ENCODE measurements around the gene TTC27. TPM values are rescaled to one million over a fixed set of nuclear protein-coding genes. Genes with fewer than 3 reads are reported as not detected.
"Not testable (repeated sequence)": the region's sequence is repeated elsewhere in the genome, so short reads cannot be mapped to it uniquely, and the experiment has no call there.

Gene TTC27
- total RNA-seq, 1 donor, result 30.0 TPM

DNA sequence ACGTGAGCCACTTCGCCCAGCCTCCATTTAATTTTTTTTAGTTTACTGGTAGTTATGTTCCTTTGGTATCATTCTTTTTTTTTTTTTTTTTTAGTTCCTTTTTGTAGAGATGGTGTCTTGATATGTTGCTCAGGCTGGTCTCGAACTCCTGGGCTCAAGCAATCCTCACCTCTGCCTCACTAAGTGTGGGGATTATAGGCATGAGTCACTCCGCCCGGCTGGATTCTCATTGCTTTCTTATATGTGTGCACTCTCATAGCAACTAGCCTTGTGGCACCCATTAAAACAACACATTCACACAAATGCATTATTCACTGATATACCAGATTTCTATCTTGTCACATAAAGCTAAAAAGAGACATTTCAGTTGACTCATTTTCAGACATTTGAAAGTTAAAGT lies 4.2 kb downstream of the TTC27 start:
- H3K4me3 ChIP-seq (ENCODE audit: low read depth, low read length), result no peak overlapping the region
- DNase-seq (ENCODE audit: low read depth), result peak; percentile 21
- TF ChIP-seq, protein P1, sequence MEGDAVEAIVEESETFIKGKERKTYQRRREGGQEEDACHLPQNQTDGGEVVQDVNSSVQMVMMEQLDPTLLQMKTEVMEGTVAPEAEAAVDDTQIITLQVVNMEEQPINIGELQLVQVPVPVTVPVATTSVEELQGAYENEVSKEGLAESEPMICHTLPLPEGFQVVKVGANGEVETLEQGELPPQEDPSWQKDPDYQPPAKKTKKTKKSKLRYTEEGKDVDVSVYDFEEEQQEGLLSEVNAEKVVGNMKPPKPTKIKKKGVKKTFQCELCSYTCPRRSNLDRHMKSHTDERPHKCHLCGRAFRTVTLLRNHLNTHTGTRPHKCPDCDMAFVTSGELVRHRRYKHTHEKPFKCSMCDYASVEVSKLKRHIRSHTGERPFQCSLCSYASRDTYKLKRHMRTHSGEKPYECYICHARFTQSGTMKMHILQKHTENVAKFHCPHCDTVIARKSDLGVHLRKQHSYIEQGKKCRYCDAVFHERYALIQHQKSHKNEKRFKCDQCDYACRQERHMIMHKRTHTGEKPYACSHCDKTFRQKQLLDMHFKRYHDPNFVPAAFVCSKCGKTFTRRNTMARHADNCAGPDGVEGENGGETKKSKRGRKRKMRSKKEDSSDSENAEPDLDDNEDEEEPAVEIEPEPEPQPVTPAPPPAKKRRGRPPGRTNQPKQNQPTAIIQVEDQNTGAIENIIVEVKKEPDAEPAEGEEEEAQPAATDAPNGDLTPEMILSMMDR (IDR thresholded peaks at IDR 0.05; ENCODE audit: insufficient read depth, low read length), result no peak

DNA sequence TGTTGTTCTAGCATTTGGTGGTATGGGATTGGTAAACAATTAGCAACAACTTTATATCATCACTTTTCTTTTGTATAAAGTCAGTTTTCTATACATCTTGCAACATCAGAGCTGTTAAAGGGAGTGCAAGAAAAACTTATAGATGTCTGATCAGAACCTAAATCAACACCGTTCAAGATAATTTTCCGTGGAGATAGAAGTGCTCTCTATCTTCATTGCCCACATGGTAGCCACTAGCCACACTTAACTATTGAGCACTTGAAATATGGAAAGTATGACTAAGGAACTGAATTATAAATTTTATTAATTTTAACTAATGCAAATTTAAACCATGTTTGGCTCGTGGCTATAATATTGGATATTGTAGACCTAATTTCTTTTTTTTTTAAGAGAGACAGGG lies 5.2 kb downstream of the TTC27 start:
- no peak for DNase-seq (ENCODE audit: low read depth)
- no peak overlapping the region for H3K4me3 ChIP-seq (ENCODE audit: low read depth, low read length)
- TF ChIP-seq, protein P1 (IDR thresholded peaks at IDR 0.05; ENCODE audit: insufficient read depth, low read length), result no peak

- H3K4me3 ChIP-seq (ENCODE audit: low read depth, low read length); DNase-seq (ENCODE audit: low read depth): not testable (repeated sequence)
These were observed 10.7 kb downstream of the TTC27 start for GRCh38 chr2:32638548-32638947.

DNA sequence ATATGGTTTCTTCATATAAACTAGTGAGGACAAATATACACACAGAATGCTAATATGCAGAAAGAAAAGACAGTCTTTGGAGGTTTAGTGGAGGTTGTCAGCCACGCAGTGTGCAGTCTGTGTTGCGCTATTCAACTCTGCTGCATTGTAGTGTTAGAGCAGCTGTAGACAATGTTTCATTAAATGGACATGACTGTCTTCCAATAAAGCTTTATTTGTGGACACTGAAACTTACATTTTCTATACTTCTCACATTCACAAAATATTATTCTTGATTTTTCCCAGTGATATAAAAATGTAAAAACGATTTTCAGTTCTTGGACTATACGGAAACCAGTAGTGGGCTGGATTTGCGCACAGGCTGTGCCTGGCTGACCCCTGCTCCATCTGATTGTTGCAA lies 13.3 kb downstream of the TTC27 start:
- no peak overlapping the region for H3K4me3 ChIP-seq (ENCODE audit: low read depth, low read length)
- no peak for DNase-seq (ENCODE audit: low read depth)
- TF ChIP-seq, protein P1 (IDR thresholded peaks at IDR 0.05; ENCODE audit: insufficient read depth, low read length), result no peak

DNA sequence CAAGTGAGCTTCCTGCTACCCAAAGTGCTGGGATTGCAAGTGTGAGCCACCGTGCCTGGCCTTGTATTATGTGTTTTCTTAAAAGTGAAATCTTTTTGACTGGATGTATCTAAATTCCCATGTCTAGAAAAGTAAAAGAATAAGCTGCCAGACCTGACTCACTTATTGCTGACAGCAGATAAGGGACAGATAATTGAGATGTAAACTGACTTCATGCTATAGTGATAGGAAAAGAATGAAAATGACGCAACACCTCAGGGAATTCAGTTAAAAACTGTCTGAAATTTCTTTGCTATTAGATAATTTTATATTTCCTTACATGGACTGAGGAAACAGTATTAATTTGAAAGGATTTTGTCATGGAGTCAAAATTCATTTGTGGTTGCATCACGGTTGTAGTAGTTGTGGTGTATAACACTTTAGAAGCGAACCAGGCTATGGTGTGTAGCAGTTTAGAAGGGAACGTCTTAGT lies 19.4 kb downstream of the TTC27 start:
- peak; percentile 99 for DNase-seq (ENCODE audit: low read depth)

GRCh38 chr2:32652555-32653209 lies 24.8 kb downstream of the TTC27 start:
- TF ChIP-seq, protein P1 (IDR thresholded peaks at IDR 0.05; ENCODE audit: insufficient read depth, low read length), result no peak
- no peak overlapping the region for H3K4me3 ChIP-seq (ENCODE audit: low read depth, low read length)
- DNase-seq (ENCODE audit: low read depth), result peak; percentile 51

More for the DNA sequence above, 19.4 kb downstream of the TTC27 start:
- no peak overlapping the region for H3K4me3 ChIP-seq (ENCODE audit: low read depth, low read length)
- TF ChIP-seq, protein P1 (IDR thresholded peaks at IDR 0.05; ENCODE audit: insufficient read depth, low read length), result no peak

DNA sequence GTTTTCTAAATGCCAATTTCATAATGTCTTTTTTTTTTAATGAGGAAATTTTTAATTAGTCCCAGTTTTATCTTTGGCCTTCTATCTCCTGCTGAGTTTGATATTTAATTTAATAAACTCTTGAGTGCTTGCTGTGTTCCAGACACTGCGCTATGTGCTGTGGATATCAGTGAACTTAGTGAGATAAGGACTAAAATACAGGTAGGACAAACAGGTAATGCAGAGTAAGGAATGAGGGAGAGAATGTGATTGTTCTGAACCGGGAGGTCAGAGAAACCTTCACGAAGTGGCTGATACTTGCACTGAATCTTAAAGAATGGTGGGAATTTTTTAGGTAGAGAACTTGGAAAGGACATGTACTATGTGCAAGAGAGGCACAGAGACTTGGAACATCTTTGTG lies 28.2 kb downstream of the TTC27 start:
- TF ChIP-seq, protein P1 (IDR thresholded peaks at IDR 0.05; ENCODE audit: insufficient read depth, low read length), result no peak
- H3K4me3 ChIP-seq (ENCODE audit: low read depth, low read length), result no peak overlapping the region
- DNase-seq (ENCODE audit: low read depth), result no peak
